K562 (cell line): Measurements from ENCODE around the gene TPI1. TPM values are rescaled to one million over a fixed set of nuclear protein-coding genes. Genes with fewer than 3 reads are reported as not detected.

Experiments used
- ATAC-seq: fragments of 200-7000 bp; cut with Tn5 transposase; 3 replicates; pipeline ENCODE4 v1.9.1; 2020; ENCODE audit warnings: moderate library complexity
- BruUV-seq: library from RNA; stranded (reverse); fragments of 400-500 nt; replicated peaks from 2 replicates; lab custom pipeline; 2021; lab: Mats Ljungman, UMichigan
- CTCF ChIA-PET: fragments of 300-600 bp; formaldehyde crosslinking; extraction: SDS; loops from one replicate; lab custom pipeline; 2021; ENCODE audit warnings: low intra/inter-chr PET ratio; lab: Yijun Ruan, JAX
- POLR2A ChIA-PET: fragments of 300-600, 350-650 bp; sonication (Branson Sonifier 250); formaldehyde crosslinking; extraction: SDS; loops from one replicate; lab custom pipeline; 2021; ENCODE audit warnings: antibody characterized with exemption, inconsistent platforms; lab: Yijun Ruan, JAX
- DNase-seq, 4 experiments: peaks; one replicate each; pipeline versions ENCODE4 v3.0.0 to v3.0.0-alpha.2; 2011 to 2018; ENCODE audit warnings: low spot score in 3 of 4, mixed read lengths in 3 of 4; ENCODE audit errors: extremely low read depth in 1 of 4
- FAIRE-seq: peaks from 2 replicates; lab custom pipeline; 2011; peaks lifted over from hg19 to GRCh38; lab: Jason Lieb, UNC
- H2AFZ ChIP-seq: 2 replicates; pipeline ENCODE4 v1.6.0; 2011; ENCODE audit warnings: low read depth, low read length, control low read depth, inconsistent platforms
- H3K27ac ChIP-seq: fragments of 200-600 bp; 3 replicates; pipeline ENCODE4 v1.8.0; 2011; ENCODE audit warnings: low read depth, mild to moderate bottlenecking, control low read depth, inconsistent platforms, low read length, moderate library complexity, mixed read lengths; ENCODE audit errors: extremely low read depth
- H3K27me3 ChIP-seq, 2 experiments: fragments of 300-600 bp in 1 of 2; 2 replicates in 1 of 2; 3 replicates in 1 of 2; pipeline versions ENCODE4 v1.6.0 to v1.8.0; 2011; ENCODE audit warnings: inconsistent platforms in 2 of 2, low read length in 2 of 2, mild to moderate bottlenecking in 1 of 2, mixed read lengths in 1 of 2, moderate library complexity in 1 of 2; ENCODE audit not compliant: control insufficient read depth in 2 of 2, insufficient read depth in 2 of 2
- H3K36me3 ChIP-seq: fragments of 300-600 bp; 3 replicates; pipeline ENCODE4 v1.8.0; 2011; ENCODE audit warnings: mild to moderate bottlenecking, low read length, inconsistent platforms; ENCODE audit not compliant: control insufficient read depth, insufficient read depth
- H3K4me1 ChIP-seq, 2 experiments: fragments of 200-600 bp in 1 of 2; replicated peaks in 1 of 2; 2 replicates in 1 of 2; 3 replicates in 1 of 2; pipeline versions ENCODE4 v1.5.1 to v1.8.0; 2011; ENCODE audit warnings: inconsistent platforms in 2 of 2, low read length in 2 of 2, mild to moderate bottlenecking in 1 of 2, mixed read lengths in 1 of 2, moderate library complexity in 1 of 2; ENCODE audit not compliant: control insufficient read depth in 2 of 2, insufficient read depth in 2 of 2
- H3K4me2 ChIP-seq: 2 replicates; pipeline ENCODE4 v1.6.1; 2011; ENCODE audit warnings: low read length, control low read depth, inconsistent platforms, mixed read lengths; ENCODE audit not compliant: insufficient read depth
- H3K4me3 ChIP-seq: fragments of 200-600 bp; sonication (generic), shearing (Covaris generic); 2 replicates; pipeline ENCODE4 v1.5.1; 2016; ENCODE audit warnings: control low read depth, inconsistent platforms
- H3K79me2 ChIP-seq: fragments of 200-600 bp; 3 replicates; pipeline ENCODE4 v1.8.0; 2011; ENCODE audit warnings: low read length, inconsistent platforms; ENCODE audit not compliant: control insufficient read depth, insufficient read depth
- H3K9ac ChIP-seq, 2 experiments: 2 replicates each; pipeline versions ENCODE4 v1.6.0 to v1.6.1; 2011; ENCODE audit warnings: low read depth in 2 of 2, low read length in 2 of 2, control low read depth in 1 of 2, inconsistent platforms in 1 of 2, mild to moderate bottlenecking in 1 of 2, mixed read lengths in 1 of 2; ENCODE audit not compliant: insufficient read depth in 1 of 2
- H3K9me1 ChIP-seq: one replicate; pipeline ENCODE4 v1.6.0; 2011; ENCODE audit warnings: inconsistent platforms, mild to moderate bottlenecking, low read length, moderate library complexity; ENCODE audit not compliant: control insufficient read depth, insufficient read depth
- H3K9me3 ChIP-seq: replicated peaks from 2 replicates; pipeline ENCODE4 v1.5.1; 2011; ENCODE audit warnings: low read depth, low read length, inconsistent platforms; ENCODE audit not compliant: control insufficient read depth, insufficient read depth
- H4K20me1 ChIP-seq: replicated peaks from 2 replicates; pipeline ENCODE4 v1.6.1; 2011; ENCODE audit warnings: low read length, inconsistent platforms, mixed read lengths; ENCODE audit not compliant: control insufficient read depth, insufficient read depth
- KDM5B ChIP-seq: fragments of 200-600 bp; sonication (generic); IDR thresholded peaks from 2 replicates; pipeline ENCODE4 v1.6.1; 2012; ENCODE audit warnings: low read depth, mild to moderate bottlenecking, moderate library complexity, low read length, control low read depth, inconsistent platforms; ENCODE audit not compliant: insufficient replicate concordance
- KHSRP ChIP-seq: fragments of 450-650 bp; IDR thresholded peaks from 2 replicates; pipeline ENCODE4 v1.6.1; 2017
- MCM5 ChIP-seq: fragments of 450-650 bp; IDR thresholded peaks from 2 replicates; pipeline ENCODE4 v1.6.1; 2016; ENCODE audit warnings: low read depth
- MXI1 ChIP-seq: IDR thresholded peaks from 2 replicates; pipeline ENCODE4 v1.6.1; 2011; ENCODE audit warnings: low read depth, mild to moderate bottlenecking, improper control_type of control experiment, low read length
- PHF21A ChIP-seq: fragments of 450-650 bp; IDR thresholded peaks from 2 replicates; pipeline ENCODE4 v1.6.1; 2017; ENCODE audit warnings: low read depth, borderline replicate concordance
- POLR2A ChIP-seq: fragments of 450-650 bp; conservative IDR thresholded peaks from 2 replicates; pipeline ENCODE4 v1.6.1; 2016
- SP1 ChIP-seq: sonication (generic); formaldehyde crosslinking; IDR thresholded peaks from 2 replicates; pipeline ENCODE4 v1.8.1; 2022; ENCODE audit warnings: mild to moderate bottlenecking, missing genetic modification reagents
- ZNF436 ChIP-seq: fragments of 250-450, 450-650 bp; sonication (Bioruptor Pico); formaldehyde crosslinking; IDR thresholded peaks from 2 replicates; pipeline ENCODE4 v1.7.0; 2020; ENCODE audit warnings: mild to moderate bottlenecking
- ZNF79 ChIP-seq: fragments of 250-450 bp; sonication (Bioruptor Pico); IDR thresholded peaks from 2 replicates; pipeline ENCODE4 v1.4.0; 2020; ENCODE audit warnings: low read depth, mild to moderate bottlenecking, moderate library complexity
- WGBS: fragments of 100-300 bp; shearing (Covaris generic); methylation state at CpG from one replicate; pipeline ENCODE4 v1.1.6; 2016; ENCODE audit warnings: low coverage, mixed read lengths; ENCODE audit not compliant: insufficient coverage; ENCODE audit errors: missing lambda C conversion rate; 5-methylcytosine and 5-hydroxymethylcytosine counted together
- in situ Hi-C: fragments of 300-500 bp; cut with MboI; formaldehyde crosslinking; loops from 4 replicates; pipeline ENCODE4 v1.15.0; 2018; ENCODE audit warnings: inconsistent platforms, mixed read lengths
- intact Hi-C: fragments of 100-400 bp; cut with micrococcal nuclease; formaldehyde crosslinking; loops from 2 replicates; pipeline ENCODE4 v1.14.2; 2022
- polyA plus RNA-seq, 8 experiments: library from polyadenylated mRNA; depleted of rRNA in 4 of 8; stranded (reverse) in 5 of 8; unstranded in 3 of 8; fragments of >200 nt; fragmentation: Nextera tagmentation in 2 of 8; fragmentation: Illumina TruSeq in 1 of 8; extraction: Ambion mirVana in 2 of 8; extraction: Trizol in 1 of 8; gene quantifications; 2 replicates each; pipeline versions ENCODE4 v1.2.1 to v1.2.3, GENCODE V29; 2011 to 2014; ENCODE audit warnings: inconsistent platforms in 1 of 8, missing spikeins in 1 of 8
- total RNA-seq, 7 experiments: library from RNA; depleted of rRNA in 6 of 7; stranded (reverse); fragments of >200 nt in 6 of 7; fragmentation: Illumina TruSeq in 2 of 7; extraction: Trizol in 2 of 7; gene quantifications; 2 replicates each; pipeline versions ENCODE4 v1.2.1 to v1.2.3, GENCODE V29; 2011 to 2021; ENCODE audit warnings: low replicate concordance in 1 of 7
- TF ChIP-seq, protein P1 (sequence below): fragments of 250-450 bp; sonication (Bioruptor Pico); IDR thresholded peaks from 2 replicates; pipeline ENCODE4 v1.8.0; 2021; ENCODE audit warnings: mild to moderate bottlenecking, moderate library complexity

The TPI1 gene
- total and polyA plus RNA-seq, 9 of the 15 experiments (the other 6 are each of a cell fraction or from before 2014, with no cell fraction given) = 662 to 4,971 (median 892) TPM

DNA sequence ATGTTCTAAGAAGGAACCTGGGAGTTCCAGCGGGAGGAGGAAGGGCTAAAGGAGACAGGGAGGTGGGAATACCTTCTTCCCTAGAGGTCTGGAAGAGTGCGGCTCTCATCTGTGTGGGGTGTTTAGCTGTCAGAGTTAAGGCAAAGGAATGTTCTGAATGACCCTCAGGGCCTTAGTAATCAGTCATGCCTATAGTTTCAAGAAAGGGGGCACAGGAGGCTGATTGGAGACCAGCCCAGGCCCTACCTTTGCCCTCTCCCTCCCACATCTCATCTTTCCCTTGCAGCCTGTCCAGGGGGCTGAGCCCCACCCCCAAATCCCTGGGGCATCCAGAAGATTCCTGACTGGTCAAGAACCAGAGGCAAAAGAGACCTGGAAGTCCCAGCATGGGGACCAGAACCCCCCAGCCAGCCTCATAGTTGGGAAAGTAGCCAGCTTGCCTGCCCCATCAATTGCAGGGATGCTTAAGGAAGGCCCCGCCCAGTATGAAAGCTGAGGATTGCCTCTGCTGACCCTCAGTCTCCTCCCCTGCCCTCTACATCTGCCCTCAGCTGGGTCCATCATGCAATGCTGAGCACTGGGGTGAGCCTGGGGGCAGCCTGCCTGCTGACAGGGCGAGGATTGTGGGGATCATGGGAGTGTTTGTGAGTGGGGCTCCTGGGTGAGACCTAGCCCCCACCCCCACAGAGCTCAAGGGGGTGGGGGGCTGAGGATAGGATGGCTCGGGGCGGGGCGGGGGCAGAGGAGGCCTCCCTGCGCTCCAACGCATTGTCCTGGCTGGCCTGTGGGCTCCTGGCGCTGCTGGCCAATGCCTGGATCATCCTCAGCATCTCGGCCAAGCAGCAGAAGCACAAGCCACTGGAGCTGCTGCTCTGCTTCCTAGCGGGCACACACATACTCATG lies 43.9 kb upstream of the TPI1 start:
- CTCF ChIA-PET = interaction anchor here (1.3 kb wide), 1 partner anchor 70 kb away, joined by 3 read pairs; no protein-coding TSS in a partner anchor

More for the DNA sequence above, 43.9 kb upstream of the TPI1 start:
- intact Hi-C loops = loop anchor here (10.0 kb wide), 2 partner anchors 209 to 269 kb away; partner anchors contain the start of gene IFFO1
- Histone ChIP-seq H3K79me2 (peaks cover 5% of the 10 kb centered on the region; the same call in 2 of the 3 replicates), H3K4me2 (no peak overlapping the region), H3K9ac (no peak overlapping the region), H3K9me3 (no peaks in the 10 kb centered on the region), H3K9me1 (no peaks in the 10 kb centered on the region), H3K4me3 (no peak overlapping the region), H4K20me1 (no peaks in the 10 kb centered on the region), H3K36me3 (no peaks in the 10 kb centered on the region), H3K27me3 (peaks cover 0 to 4% of the 10 kb centered on the region in 2 experiments; a peak in 2 of 5 replicates), H2AFZ (no peak overlapping the region), H3K27ac (no peak overlapping the region), H3K4me1 (peaks cover 14 to 39% of the 10 kb centered on the region in 2 experiments; a peak in 4 of 5 replicates)
- FAIRE-seq (no peak), DNase-seq (no peak), ATAC-seq (no peak)
- BruUV-seq = no TSS peak
- TF ChIP-seq PHF21A (no peak), MXI1 (no peak), POLR2A (no peak), KHSRP (no peak), MCM5 (no peak), ZNF436 (CRISPR knock-in tag) (no peak), KDM5B (no peak), ZNF79 (CRISPR knock-in tag) (no peak), SP1 (no peak)
- TF ChIP-seq, protein P1, sequence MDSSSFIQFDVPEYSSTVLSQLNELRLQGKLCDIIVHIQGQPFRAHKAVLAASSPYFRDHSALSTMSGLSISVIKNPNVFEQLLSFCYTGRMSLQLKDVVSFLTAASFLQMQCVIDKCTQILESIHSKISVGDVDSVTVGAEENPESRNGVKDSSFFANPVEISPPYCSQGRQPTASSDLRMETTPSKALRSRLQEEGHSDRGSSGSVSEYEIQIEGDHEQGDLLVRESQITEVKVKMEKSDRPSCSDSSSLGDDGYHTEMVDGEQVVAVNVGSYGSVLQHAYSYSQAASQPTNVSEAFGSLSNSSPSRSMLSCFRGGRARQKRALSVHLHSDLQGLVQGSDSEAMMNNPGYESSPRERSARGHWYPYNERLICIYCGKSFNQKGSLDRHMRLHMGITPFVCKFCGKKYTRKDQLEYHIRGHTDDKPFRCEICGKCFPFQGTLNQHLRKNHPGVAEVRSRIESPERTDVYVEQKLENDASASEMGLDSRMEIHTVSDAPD = no peak
- in situ Hi-C loops = no loop called here
- POLR2A ChIA-PET = interaction anchor here (0.5 to 1.0 kb wide), 2 partner anchors 10 to 42 kb away, joined by 3 read pairs; no protein-coding TSS in a partner anchor
- WGBS = 24% methylated on average over 4 of the region's 12 CpGs
